HUES64 (cell line): ENCODE results near the gene RNASEL. TPM values are rescaled to one million over a fixed set of nuclear protein-coding genes. Genes with fewer than 3 reads are reported as not detected.
"Not testable (repeated sequence)": the region's sequence is repeated elsewhere in the genome, so short reads cannot be mapped to it uniquely, and the experiment has no call there.

Experiments used
- H3K27ac ChIP-seq: 2 replicates; pipeline ENCODE4 v1.7.0; 2013; ENCODE audit warnings: low read depth, low read length, inconsistent platforms
- H3K27me3 ChIP-seq: 2 replicates; pipeline ENCODE4 v1.6.1; 2013; ENCODE audit warnings: mild to moderate bottlenecking, low read length; ENCODE audit not compliant: insufficient read depth
- H3K36me3 ChIP-seq: 2 replicates; pipeline ENCODE4 v1.6.1; 2013; ENCODE audit warnings: mild to moderate bottlenecking, low read length; ENCODE audit not compliant: insufficient read depth
- H3K4me1 ChIP-seq: 2 replicates; pipeline ENCODE4 v1.6.1; 2013; ENCODE audit warnings: mild to moderate bottlenecking, low read length, moderate library complexity; ENCODE audit not compliant: insufficient read depth
- H3K4me3 ChIP-seq: 2 replicates; pipeline ENCODE4 v1.5.1; 2013; ENCODE audit warnings: mild to moderate bottlenecking, low read length, moderate library complexity
- H3K9ac ChIP-seq: 2 replicates; pipeline ENCODE4 v1.6.1; 2013; ENCODE audit warnings: mild to moderate bottlenecking, low read depth, low read length
- H3K9me3 ChIP-seq: 2 replicates; pipeline ENCODE4 v1.6.1; 2013; ENCODE audit warnings: low read depth, low read length; ENCODE audit not compliant: insufficient read depth
- WGBS: fragments of 150-250, 120-280 bp; methylation state at CpG from one replicate; pipeline ENCODE4 v1.1.7; 2013; ENCODE audit warnings: missing lambda C conversion rate; 5-methylcytosine and 5-hydroxymethylcytosine counted together
- polyA plus RNA-seq, 2 experiments: library from polyadenylated mRNA; stranded (reverse); fragments of 50-300 nt; gene quantifications; one replicate each; pipeline ENCODE4 v1.2.3, GENCODE V29; 2013

RNASEL gene, protein sequence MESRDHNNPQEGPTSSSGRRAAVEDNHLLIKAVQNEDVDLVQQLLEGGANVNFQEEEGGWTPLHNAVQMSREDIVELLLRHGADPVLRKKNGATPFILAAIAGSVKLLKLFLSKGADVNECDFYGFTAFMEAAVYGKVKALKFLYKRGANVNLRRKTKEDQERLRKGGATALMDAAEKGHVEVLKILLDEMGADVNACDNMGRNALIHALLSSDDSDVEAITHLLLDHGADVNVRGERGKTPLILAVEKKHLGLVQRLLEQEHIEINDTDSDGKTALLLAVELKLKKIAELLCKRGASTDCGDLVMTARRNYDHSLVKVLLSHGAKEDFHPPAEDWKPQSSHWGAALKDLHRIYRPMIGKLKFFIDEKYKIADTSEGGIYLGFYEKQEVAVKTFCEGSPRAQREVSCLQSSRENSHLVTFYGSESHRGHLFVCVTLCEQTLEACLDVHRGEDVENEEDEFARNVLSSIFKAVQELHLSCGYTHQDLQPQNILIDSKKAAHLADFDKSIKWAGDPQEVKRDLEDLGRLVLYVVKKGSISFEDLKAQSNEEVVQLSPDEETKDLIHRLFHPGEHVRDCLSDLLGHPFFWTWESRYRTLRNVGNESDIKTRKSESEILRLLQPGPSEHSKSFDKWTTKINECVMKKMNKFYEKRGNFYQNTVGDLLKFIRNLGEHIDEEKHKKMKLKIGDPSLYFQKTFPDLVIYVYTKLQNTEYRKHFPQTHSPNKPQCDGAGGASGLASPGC
- 0.55 TPM for polyA plus RNA-seq (2013, experiment 1 of 2)
- 1.1 TPM for polyA plus RNA-seq (2013, experiment 2 of 2)

DNA sequence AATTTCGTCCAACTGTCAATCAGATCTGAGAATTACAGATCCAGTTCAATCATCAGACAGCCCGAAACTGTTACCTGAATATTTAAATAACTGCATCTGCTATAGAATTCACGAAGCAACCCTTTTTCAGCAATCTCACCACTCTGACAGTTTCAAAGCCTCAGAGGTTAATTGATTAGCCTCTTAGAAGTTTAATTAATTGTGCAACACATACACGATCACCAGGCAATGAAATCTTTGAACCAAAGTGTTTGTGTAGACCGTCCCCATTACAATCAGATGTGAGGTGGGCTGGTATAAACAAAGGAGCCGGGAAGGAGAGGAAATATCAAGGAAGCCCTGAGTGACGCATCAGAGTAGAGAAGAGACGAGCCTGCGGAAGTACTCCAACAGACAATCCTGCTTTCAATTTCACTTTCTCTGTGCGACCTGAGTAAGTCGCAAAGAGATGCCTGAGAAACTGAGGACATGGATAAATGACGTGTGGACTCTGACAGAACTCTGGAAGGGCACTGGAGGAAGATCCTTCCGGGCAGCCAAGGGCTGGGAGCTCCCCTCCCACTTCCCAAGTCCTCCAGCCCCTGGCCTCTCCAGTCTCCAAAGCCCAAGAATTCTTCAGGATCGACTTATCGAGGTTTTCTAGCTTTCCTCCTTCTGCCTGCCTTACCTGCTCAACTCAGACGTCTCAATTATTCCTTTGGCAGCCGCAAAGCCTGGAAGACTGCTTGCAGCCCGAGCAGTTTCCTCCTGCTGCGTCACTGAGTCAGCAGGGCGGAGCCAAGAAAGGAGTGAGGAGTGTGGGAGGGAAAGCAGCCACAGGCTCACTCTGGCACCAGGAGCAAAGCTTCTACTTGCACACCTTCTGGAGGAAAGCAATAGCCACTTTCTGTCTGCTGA lies at the start of gene RNASEL:
RNASEL (minus strand) TSS at position 757 of the 897 bp plus-strand sequence. CDS start 2,450 bp downstream, outside the sequence.
- H3K9ac ChIP-seq: no peak within 1 kb of the TSS
- H3K36me3 ChIP-seq: no peaks in the 10 kb centered on the region
- peaks cover 11% of the 10 kb centered on the region; the same call in 1 of the 2 replicates for H3K4me1 ChIP-seq
- no peak within 1 kb of the TSS for H3K27ac ChIP-seq
- no peaks in the 10 kb centered on the region for H3K27me3 ChIP-seq
- WGBS: 35% methylated on average over 20 of the region's 20 CpGs
- H3K9me3 ChIP-seq: no peaks in the 10 kb centered on the region
- H3K4me3 ChIP-seq: peak within 1 kb of the TSS; percentile 49

DNA sequence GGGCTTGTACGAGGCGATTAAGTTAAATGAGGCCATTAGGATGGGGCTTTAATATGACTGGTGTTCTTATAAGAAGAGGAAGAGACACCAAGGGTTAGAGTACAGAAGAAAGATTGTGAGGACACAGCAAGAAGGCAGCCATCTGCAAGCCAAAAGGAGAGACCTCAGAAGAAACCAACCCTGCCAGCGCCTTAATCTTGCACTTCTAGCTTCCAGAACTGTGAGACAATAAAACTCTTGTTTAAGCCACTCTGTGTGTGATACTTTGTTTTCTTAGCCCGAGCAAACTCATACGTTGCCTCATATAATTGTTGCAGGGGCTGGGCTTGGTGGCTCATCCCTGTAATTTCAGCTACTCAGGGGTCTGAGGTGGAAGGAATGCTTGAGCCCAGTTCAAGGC lies 48.7 kb upstream of the RNASEL start:
- H3K36me3 ChIP-seq: no peaks in the 10 kb centered on the region
- no peak overlapping the region for H3K4me3 ChIP-seq
- H3K4me1 ChIP-seq: peaks cover 10% of the 10 kb centered on the region; the same call in 1 of the 2 replicates
- no peaks in the 10 kb centered on the region for H3K9me3 ChIP-seq
- H3K27ac ChIP-seq: no peak overlapping the region
- 95% methylated on average over 5 of the region's 5 CpGs for WGBS
- no peaks in the 10 kb centered on the region for H3K27me3 ChIP-seq
- H3K9ac ChIP-seq: no peak overlapping the region

DNA sequence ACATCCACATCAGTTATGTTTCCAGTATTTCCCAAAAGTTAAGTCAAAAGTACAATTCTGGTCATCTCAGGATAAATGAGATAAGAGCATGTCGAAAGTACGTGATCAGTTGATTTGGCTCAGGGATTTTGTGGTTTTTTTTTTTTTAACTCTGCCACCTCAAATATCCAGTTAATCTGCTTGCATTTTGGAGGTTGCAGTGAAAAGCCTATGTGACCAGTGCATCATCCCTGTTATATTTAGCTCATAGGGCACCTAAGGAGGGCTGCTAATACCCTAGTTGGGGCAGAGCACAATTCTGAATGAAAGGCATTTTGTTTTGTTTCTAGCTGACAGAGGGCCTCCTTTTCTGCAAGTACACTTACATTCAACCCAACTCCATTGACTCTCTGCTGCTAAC lies 46.8 kb upstream of the RNASEL start:
- no peak overlapping the region for H3K4me3 ChIP-seq
- H3K36me3 ChIP-seq: no peaks in the 10 kb centered on the region
- H3K9ac ChIP-seq: no peak overlapping the region
- no peak overlapping the region for H3K27ac ChIP-seq
- H3K27me3 ChIP-seq: no peaks in the 10 kb centered on the region
- H3K9me3 ChIP-seq: no peaks in the 10 kb centered on the region
- H3K4me1 ChIP-seq: peaks cover 14% of the 10 kb centered on the region
- WGBS: 100% methylated on average over 2 of the region's 2 CpGs

DNA sequence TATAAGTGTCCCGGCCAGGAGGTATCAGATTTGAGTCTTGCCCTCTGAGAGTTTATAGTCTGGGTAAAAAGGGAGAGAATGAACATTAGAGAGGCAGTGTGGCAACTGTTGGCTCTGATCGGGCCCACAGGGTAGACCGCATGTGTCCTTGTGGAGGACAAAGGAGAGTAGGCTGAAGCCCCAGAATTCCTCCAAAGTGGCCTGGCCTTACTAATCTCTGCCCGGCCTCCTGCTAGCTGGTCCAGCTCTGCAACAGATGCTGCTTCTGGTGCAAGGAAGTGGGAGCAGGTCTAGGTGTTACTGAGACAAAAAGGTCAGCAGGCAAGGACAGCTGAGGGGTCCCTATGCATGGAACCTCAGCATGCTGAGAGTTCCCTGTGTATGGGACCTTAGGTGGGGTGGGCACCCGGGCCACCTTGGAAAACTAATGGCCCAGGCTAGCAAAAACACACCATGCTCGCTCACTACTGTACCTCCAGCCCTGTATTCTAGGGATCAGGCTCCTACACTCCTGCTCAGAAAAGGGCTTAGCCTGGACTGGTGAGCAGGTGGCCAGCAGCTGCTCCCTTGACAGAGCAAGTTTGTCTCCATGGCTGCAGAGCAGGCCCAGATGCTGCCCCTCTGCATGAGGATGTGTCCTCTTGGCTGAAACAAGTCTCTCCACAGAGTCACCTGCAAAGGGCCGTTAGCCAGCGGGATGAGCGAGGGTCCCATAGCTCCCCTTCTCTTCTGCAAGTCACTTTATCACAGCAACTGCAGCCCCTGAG lies 45.4 kb upstream of the RNASEL start:
- Histone ChIP-seq H3K9me3 (no peaks in the 10 kb centered on the region), H3K36me3 (no peaks in the 10 kb centered on the region), H3K4me1 (peaks cover 28% of the 10 kb centered on the region), H3K27ac (no peak overlapping the region), H3K27me3 (no peaks in the 10 kb centered on the region), H3K9ac (no peak overlapping the region), H3K4me3 (no peak overlapping the region)
- 91% methylated on average over 9 of the region's 9 CpGs for WGBS

DNA sequence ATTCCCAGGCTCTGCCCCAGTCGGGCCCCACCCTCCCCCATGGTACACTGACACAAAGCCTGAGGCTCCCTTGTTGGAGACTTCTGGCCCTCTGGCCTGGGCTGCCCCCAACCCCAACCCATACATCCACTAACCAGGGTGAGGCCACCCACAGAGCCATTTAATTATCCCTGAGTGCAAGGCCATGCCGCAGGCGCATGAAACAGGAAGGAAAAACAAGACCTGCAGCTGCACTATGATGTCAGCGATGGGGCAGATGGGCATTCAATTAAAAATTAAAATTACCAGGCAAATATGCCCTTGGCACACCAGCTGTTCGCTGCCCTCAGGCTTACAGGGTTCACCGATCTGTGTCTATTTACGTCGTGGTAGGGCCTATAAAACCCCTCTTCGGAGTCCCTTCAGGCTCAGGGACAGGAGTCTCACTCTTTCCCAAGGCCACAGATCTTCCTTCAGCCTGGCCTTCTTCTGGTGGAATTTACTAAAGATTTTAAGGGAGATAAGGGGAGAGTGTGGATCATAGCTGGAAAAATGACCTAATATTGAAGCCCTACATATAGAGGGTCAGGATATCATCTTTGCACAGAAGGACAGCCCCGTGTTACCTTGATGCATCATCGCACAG lies 44.7 kb upstream of the RNASEL start:
- Histone ChIP-seq H3K27ac (no peak overlapping the region), H3K4me1 (peaks cover 35% of the 10 kb centered on the region), H3K36me3 (no peaks in the 10 kb centered on the region), H3K27me3 (no peaks in the 10 kb centered on the region), H3K4me3 (no peak overlapping the region), H3K9ac (no peak overlapping the region), H3K9me3 (no peaks in the 10 kb centered on the region)
- WGBS: 79% methylated on average over 11 of the region's 11 CpGs

DNA sequence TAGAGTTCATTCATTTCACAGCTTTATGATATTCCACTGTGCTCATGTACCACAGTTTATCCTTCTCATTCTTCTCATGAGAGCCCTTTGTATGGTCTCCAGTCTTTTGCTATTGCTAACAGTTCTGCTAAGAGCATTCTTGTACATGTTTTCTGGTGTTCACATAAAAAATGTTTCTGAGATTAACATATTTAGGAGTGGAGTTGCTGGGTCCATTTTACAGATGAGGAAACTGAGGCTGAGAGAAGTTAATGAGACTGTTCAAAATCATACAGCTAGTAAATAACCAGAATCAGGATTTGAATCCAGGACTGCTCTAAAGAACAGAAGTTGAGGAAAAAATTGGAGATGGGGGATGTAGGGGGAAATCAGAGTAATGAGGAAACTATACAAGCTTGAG lies 44.0 kb upstream of the RNASEL start:
- Histone ChIP-seq H3K9me3 (no peaks in the 10 kb centered on the region), H3K4me3 (no peak overlapping the region), H3K27me3 (no peaks in the 10 kb centered on the region), H3K27ac (no peak overlapping the region), H3K9ac (no peak overlapping the region), H3K4me1 (peaks cover 36% of the 10 kb centered on the region), H3K36me3 (no peaks in the 10 kb centered on the region)

DNA sequence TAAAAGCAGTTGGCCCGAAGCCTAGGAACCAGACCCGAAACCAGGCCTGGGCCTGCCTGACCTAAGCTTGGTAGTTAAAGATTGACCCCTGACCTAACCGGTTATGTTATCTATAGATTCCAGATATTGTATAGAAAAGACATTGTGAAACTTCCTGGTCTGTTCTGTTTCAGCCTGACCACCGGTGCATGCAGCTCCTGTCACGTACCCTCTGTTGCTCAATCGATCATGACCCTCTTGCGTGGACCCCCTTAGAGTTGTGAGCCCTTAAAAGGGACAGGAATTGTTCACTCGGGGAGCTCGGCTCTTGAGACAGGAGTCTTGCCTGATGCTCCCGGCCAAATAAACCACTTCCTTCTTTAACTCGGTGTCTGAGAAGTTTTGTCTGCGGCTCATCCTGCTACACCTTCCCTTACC lies 43.4 kb upstream of the RNASEL start:
- not testable (repeated sequence) for H3K9me3 ChIP-seq, H3K36me3 ChIP-seq, H3K27me3 ChIP-seq, H3K27ac ChIP-seq, H3K9ac ChIP-seq, H3K4me3 ChIP-seq
- 89% methylated on average over 12 of the region's 12 CpGs for whole genome bisulfite sequencing
- peaks cover 36% of the 10 kb centered on the region for H3K4me1 ChIP-seq

DNA sequence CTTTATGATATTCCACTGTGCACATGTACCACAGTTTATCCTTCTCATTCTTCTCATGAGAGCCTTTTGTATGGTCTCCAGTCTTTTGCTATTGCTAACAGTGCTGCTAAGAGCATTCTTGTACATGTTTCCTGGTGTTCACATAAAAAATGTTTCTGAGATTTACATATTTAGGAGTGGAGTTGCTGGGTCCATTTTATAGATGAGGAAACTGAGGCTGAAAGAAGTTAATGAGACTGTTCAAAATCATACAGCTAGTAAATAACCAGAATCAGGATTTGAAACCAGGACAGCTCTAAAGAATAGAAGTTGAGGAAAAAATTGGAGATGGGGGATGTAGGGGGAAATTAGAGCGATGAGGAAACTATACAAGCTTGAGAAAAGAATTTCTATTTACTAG lies 42.9 kb upstream of the RNASEL start:
- Histone ChIP-seq H3K9me3 (no peaks in the 10 kb centered on the region), H3K27me3 (no peaks in the 10 kb centered on the region), H3K27ac (no peak overlapping the region), H3K4me3 (no peak overlapping the region), H3K4me1 (peaks cover 36% of the 10 kb centered on the region), H3K9ac (no peak overlapping the region), H3K36me3 (no peaks in the 10 kb centered on the region)
- 87% methylated on average over 1 of the region's 1 CpG for WGBS

DNA sequence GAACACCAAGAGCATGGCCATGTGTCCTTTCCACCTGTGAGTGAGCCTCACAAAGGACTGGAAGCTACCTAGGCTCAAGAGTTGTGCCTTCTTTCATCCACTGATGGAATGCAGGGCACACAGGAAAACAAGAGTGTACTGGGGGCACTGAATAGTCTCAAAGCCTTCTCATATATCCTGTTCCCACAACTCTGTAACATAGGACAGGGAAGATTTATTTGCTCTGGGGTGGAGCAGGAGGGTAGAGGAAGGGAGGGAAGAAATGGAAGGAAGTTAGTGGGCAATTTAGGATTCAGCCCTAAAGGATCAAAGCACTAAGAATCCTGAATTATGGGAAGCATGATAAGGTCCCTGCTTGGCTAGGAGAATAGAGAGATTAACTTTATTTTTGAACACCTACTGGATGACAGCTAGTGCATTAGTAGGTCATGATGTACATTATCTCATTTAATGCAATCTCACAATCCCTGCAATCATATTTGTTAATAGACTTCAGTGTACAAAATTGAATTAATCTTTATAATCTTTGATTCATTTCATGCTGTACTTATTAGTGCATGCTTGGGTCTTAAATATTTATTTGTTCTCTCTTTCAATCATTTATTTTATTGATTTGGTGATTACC lies 42.1 kb upstream of the RNASEL start:
- no peak overlapping the region for H3K27ac ChIP-seq
- H3K4me1 ChIP-seq: peaks cover 39% of the 10 kb centered on the region
- no peaks in the 10 kb centered on the region for H3K27me3 ChIP-seq
- H3K4me3 ChIP-seq: no peak overlapping the region
- H3K9me3 ChIP-seq: no peaks in the 10 kb centered on the region
- no peaks in the 10 kb centered on the region for H3K36me3 ChIP-seq
- H3K9ac ChIP-seq: no peak overlapping the region

DNA sequence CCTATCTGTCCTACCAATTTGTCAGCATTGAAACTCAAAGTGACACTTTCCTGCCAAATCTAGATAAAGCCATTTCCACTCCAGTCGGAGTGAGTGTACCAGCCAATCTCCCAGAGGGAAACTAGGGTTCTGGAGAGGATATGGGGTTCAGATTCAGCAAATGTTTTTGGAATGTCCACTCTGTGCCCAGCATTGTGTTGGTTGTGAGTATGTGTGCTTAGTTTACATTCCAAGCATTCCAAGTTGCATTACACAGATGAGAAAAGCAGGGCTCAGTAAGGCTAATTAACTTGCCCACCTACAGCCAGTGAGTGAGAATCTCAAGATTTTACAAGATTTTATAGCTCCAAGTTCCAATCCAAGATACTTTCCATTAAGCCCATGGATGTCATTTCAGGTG lies 41.5 kb upstream of the RNASEL start:
- Histone ChIP-seq H3K9me3 (no peaks in the 10 kb centered on the region), H3K4me3 (no peak overlapping the region), H3K4me1 (peaks cover 44% of the 10 kb centered on the region), H3K9ac (no peak overlapping the region), H3K27me3 (no peaks in the 10 kb centered on the region), H3K27ac (no peak overlapping the region), H3K36me3 (no peaks in the 10 kb centered on the region)
- WGBS: 100% methylated on average over 1 of the region's 1 CpG
